ENCODE results near the gene PRPH. TPM values are rescaled to one million over a fixed set of nuclear protein-coding genes. Genes with fewer than 3 reads are reported as not detected.
"Not testable (repeated sequence)": the region's sequence is repeated elsewhere in the genome, so short reads cannot be mapped to it uniquely, and the experiment has no call there.

The PRPH gene
- total RNA-seq, 4 donors from 2014 or later: 3.0 to 16.2 (median 5.8) TPM

DNA sequence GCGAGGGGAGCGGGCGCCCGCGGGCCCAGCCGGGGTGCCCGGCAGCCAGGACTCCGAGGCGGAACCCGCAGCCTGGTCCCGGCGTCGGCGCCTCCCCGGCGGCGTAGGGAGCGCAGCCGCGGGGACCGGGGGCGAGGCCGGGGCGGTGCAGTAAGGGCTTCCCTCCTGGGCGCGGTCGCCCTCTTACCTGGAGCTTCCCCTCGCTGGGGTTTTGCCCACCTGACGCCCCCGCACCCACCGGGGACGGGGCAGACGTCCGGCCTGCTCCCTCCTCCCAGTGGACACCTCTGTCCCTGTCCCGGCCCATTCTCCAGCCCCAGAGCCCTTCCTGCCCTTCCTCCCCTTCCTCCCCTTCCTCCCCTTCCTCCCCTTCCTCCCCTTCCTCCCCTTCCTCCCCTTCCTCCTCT is 30.5 kb upstream of the PRPH start:
- Histone ChIP-seq H3K4me3 (peak overlapping the region; percentile 81 to 88), H3K36me3 (peaks cover 0 to 4% of the 10 kb centered on the region in 2 donors), H3K27me3 (no peaks in the 10 kb centered on the region), H3K9me3 (no peaks in the 10 kb centered on the region), H3K27ac (peak overlapping the region; percentile 72 to 93 (median 92)), H3K4me1 (peaks cover 0 to 68% (median 3%) of the 10 kb centered on the region in 3 donors)
- WGBS, 2 donors (ENCODE audit: low coverage in 1 of 2): 0% methylated on average over 5 to 22 of the region's 35 CpGs
- ATAC-seq: peak; percentile 54
- TF ChIP-seq POLR2A (IDR thresholded peaks at IDR 0.05): no peak
- no peak for TF ChIP-seq POLR2AphosphoS5 (IDR thresholded peaks at IDR 0.05)
- no peak for TF ChIP-seq EP300 (IDR thresholded peaks at IDR 0.05)
- TF ChIP-seq, protein P1, sequence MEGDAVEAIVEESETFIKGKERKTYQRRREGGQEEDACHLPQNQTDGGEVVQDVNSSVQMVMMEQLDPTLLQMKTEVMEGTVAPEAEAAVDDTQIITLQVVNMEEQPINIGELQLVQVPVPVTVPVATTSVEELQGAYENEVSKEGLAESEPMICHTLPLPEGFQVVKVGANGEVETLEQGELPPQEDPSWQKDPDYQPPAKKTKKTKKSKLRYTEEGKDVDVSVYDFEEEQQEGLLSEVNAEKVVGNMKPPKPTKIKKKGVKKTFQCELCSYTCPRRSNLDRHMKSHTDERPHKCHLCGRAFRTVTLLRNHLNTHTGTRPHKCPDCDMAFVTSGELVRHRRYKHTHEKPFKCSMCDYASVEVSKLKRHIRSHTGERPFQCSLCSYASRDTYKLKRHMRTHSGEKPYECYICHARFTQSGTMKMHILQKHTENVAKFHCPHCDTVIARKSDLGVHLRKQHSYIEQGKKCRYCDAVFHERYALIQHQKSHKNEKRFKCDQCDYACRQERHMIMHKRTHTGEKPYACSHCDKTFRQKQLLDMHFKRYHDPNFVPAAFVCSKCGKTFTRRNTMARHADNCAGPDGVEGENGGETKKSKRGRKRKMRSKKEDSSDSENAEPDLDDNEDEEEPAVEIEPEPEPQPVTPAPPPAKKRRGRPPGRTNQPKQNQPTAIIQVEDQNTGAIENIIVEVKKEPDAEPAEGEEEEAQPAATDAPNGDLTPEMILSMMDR (IDR thresholded peaks at IDR 0.05): peak in 2 of 4 experiments; percentile 21 to 36

DNA sequence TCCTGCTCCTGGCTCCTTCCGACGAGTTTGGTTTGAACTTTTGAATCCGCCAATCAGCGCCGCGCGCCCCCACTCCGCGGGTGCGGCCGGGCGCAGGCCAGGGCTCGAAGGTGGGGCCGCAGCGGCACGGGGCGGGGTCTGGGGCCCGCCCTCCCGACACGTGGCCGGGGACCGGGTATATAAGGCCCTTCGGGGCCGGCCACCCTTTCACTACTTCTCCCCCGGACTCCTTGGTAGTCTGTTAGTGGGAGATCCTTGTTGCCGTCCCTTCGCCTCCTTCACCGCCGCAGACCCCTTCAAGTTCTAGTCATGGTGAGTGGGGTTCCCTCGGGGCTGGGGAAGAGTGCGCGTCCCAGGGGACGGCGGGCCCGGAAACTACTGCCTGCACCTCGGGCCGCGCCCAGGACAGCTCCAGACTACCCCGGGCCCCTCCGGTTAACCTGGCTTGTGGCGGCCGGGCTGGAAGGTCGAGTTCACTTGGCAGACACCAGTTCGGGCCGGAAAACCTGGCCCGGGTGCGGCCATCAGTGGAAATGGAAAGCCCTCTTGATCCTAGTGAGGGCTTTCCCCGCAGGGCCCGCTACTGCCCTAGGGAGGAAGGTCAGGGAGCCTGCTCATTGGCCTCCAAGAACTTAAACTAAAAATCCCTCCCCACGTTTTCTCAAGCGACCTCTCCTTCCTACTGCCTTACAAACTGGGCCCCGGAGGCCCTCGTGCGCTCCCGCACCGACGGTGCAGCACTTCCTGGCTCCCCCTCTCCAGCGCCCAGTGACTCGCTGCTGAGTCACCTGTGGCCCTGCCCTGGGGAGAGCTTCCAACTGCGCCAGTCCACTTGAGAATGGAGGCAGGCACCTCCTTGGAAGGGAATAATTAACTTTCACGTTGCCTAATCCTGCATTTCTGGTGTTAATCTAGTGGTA is 29.8 kb upstream of the PRPH start, which contains the start of gene TUBA1C:
TSS of gene TUBA1C (plus strand) at position 210 of the 920 bp plus-strand sequence. CDS start at position 310, 100 bp downstream.
- peak within 1 kb of the TSS; percentile 81 to 88 for H3K4me3 ChIP-seq
- TF ChIP-seq POLR2AphosphoS5 (IDR thresholded peaks at IDR 0.05) (peak; percentile 99), EP300 (IDR thresholded peaks at IDR 0.05) (no peak), POLR2A (IDR thresholded peaks at IDR 0.05) (peak; percentile 95 to 97)
- TF ChIP-seq, protein P1 (IDR thresholded peaks at IDR 0.05): peak in 1 of 4 experiments; percentile 3
- H3K9me3 ChIP-seq: no peaks in the 10 kb centered on the region
- peak; percentile 94 for ATAC-seq
- no peaks in the 10 kb centered on the region for H3K27me3 ChIP-seq
- peaks cover 0 to 10% of the 10 kb centered on the region in 2 donors for H3K36me3 ChIP-seq
- WGBS, 2 donors (ENCODE audit: low coverage in 1 of 2): 0% methylated on average over 3 to 11 of the region's 61 CpGs
- H3K4me1 ChIP-seq: peaks cover 0 to 61% (median 3%) of the 10 kb centered on the region in 3 donors
- H3K27ac ChIP-seq: peak within 1 kb of the TSS; percentile 85 to 93 (median 92)

DNA sequence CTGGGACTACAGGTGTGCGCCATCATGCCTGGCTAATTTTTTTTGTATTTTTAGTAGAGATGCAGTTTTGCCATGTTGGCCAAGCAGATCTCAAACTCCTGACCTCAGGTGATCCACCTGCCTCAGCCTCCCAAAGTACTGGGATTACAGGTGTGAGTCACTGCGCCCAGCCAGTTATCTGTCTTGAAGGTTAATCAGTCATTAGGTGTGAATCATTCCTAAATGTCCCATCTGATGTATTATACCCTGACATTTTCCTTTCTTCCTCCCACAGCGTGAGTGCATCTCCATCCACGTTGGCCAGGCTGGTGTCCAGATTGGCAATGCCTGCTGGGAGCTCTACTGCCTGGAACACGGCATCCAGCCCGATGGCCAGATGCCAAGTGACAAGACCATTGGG is 25.8 kb upstream of the PRPH start:
- Histone ChIP-seq H3K36me3 (peaks cover 0 to 48% of the 10 kb centered on the region in 2 donors), H3K4me1 (peaks cover 0 to 43% (median 3%) of the 10 kb centered on the region in 3 donors), H3K27ac (peak overlapping the region in 1 of 4 donors; percentile 33)
- WGBS, 2 donors (ENCODE audit: low coverage in 1 of 2): 61 to 83% methylated on average over 1 to 5 of the region's 6 CpGs
- not testable (repeated sequence) for ATAC-seq, H3K27me3 ChIP-seq, H3K4me3 ChIP-seq, H3K9me3 ChIP-seq

DNA sequence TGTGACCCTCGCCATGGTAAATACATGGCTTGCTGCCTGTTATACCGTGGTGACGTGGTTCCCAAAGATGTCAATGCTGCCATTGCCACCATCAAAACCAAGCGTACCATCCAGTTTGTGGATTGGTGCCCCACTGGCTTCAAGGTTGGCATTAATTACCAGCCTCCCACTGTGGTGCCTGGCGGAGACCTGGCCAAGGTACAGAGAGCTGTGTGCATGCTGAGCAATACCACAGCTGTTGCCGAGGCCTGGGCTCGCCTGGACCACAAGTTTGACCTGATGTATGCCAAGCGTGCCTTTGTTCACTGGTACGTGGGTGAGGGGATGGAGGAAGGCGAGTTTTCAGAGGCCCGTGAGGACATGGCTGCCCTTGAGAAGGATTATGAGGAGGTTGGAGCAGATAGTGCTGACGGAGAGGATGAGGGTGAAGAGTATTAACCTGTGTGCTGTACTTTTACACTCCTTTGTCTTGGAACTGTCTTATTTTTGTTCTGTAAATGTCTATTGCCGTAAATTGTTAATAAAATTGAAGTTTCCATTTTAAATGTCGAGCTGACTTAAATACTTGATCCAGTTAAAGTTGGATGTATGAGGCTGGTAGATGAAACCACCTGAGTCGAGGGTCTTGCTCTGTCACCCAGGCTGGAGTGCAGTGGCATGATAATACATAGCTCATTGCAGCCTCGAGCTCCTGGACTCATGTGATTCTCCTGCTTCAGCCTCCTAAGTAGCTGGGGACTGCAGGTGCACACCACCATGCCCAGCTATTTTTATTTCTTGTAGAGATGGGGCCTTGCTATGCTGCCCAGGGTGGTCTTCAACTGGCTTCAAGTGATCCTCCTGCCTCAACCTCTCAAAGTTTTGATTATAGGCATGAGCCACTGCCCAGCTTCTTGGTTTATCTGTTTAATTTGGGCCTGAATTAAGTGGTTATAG is 21.9 kb upstream of the PRPH start:
- no peak overlapping the region for H3K27ac ChIP-seq
- H3K4me3 ChIP-seq: no peak overlapping the region
- WGBS, 2 donors (ENCODE audit: low coverage in 1 of 2): 87 to 94% methylated on average over 6 to 8 of the region's 16 CpGs
- peaks cover 0 to 48% of the 10 kb centered on the region in 2 donors for H3K36me3 ChIP-seq
- TF ChIP-seq POLR2AphosphoS5 (IDR thresholded peaks at IDR 0.05): no peak
- TF ChIP-seq, protein P1 (IDR thresholded peaks at IDR 0.05): no peak
- TF ChIP-seq EP300 (IDR thresholded peaks at IDR 0.05): no peak
- TF ChIP-seq POLR2A (IDR thresholded peaks at IDR 0.05): no peak
- no peak for ATAC-seq
- H3K4me1 ChIP-seq: peaks cover 0 to 14% (median 3%) of the 10 kb centered on the region in 3 donors
- no peaks in the 10 kb centered on the region for H3K27me3 ChIP-seq
- no peaks in the 10 kb centered on the region for H3K9me3 ChIP-seq
